Pulmonary artery endothelial cell (primary cell): ENCODE measurements around the gene HK2. TPM values are rescaled to one million over a fixed set of nuclear protein-coding genes. Genes with fewer than 3 reads are reported as not detected.

ENCODE experiments used
- DNase-seq: peaks from one replicate; pipeline ENCODE4 v3.0.0-alpha.2; 2011; ENCODE audit warnings: low read depth, low spot score
- total RNA-seq: library from RNA; depleted of rRNA; stranded (reverse); fragments of >200 nt; gene quantifications from 2 replicates; pipeline ENCODE4 v1.2.3, GENCODE V29; 2014

HK2 gene
- total RNA-seq, 1 donor from 2014 or later, result 19.8 TPM

GRCh38 chr2:74930811-74931486, 97.0 kb downstream of the HK2 start:
- DNase-seq, result no peak

DNA sequence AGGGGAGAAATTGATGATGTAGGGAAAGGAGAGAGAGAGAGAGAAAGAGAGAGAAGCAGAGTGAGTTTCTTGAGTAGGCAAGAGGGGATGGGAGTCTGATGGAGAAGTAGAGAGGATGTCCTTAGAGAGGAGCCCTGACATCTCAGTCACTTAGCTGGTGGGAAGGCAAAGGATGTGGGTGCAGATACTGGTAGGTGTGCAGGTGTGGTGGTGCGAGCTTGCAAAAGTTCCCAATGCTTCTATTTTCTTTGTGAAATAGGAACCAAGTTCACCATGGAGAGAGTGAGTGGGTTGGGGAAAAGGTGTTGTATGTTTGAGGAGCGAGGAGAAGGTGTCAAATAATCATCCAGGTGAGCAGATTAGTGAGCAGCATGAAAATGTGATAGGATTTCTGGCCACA, 98.0 kb downstream of the HK2 start:
- DNase-seq, result no peak

- no peak for DNase-seq
Observed at GRCh38 chr2:74935975-74936391, 102.1 kb downstream of the HK2 start.

DNA sequence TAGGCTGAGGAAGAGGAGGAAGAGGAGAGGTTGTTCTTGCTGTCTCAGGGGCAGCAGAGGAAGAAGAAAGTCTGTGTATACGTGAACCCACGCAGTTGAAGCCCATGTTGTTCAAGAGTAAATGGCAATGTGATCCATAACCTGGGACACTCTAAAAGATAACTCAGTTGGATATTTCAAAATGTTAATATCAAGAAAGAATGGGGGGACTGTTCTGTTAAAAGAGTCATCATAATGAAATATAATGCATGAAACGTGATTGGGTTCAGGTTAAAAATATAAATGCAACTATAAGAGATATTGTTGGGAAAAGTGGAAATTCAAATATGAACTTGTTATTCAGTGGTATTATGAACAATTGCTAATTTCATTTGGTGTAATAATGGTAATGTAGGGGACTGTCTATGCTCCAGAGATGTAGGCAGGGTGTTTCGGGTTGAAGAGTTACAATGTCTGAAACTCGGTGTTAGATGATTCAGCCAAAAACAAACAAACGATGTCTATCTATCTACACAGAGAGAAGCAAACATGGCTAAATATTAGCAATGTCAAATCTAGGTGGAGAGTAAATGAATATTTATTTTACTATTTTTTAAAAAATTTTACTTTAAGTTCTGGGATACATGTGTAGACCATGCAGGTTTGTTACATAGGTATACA, 103.4 kb downstream of the HK2 start:
- DNase-seq, result no peak

- DNase-seq, result no peak
Observed at GRCh38 chr2:74938264-74938663, 104.3 kb downstream of the HK2 start.

GRCh38 chr2:74939919-74940812, 106.2 kb downstream of the HK2 start:
- DNase-seq, result no peak

DNA sequence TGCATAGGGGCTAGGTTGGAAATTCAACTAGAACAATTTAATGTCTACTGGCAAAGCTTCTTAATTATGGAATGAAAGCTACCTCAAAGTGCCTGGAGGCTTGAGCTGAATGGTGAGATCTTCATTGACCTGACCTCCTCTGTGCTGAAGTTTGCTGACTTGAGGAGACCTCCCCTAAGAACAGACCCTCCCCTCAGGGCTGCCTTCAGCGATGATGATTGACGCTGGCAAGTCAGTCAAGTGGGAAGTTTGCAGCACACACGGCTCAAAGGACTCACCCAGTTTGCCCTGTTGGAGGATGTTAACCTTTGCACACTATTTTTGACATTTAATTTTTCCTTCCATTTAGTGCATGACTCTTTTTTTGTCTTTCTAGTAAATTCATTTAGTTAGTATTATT, 107.4 kb downstream of the HK2 start:
- DNase-seq, result no peak

- DNase-seq, result no peak
Observed at GRCh38 chr2:74942263-74942662, 108.3 kb downstream of the HK2 start.

Other genes starting within 250 kb of the HK2 start
- gene M1AP, start 185.8 kb upstream of the HK2 start, total RNA-seq, result not detected in 2 replicates
- gene SEMA4F, start 179.9 kb upstream of the HK2 start, total RNA-seq, result 5.5 and 6.4 TPM in 2 replicates
- 17.7 and 23.1 TPM in 2 replicates for gene POLE4, start 124.5 kb downstream of the HK2 start, total RNA-seq